HAP-1 (cell line): ENCODE data around the gene TBC1D22A.

ENCODE experiments used
- DNase-seq, 2 experiments: peaks; one replicate each; pipeline ENCODE4 v3.0.0-alpha.2; 2016 to 2020; ENCODE audit warnings: low spot score in 2 of 2
- H3K27me3 ChIP-seq: fragments of 250-450 bp; sonication (Bioruptor Pico); 2 replicates; pipeline ENCODE4 v1.5.1; 2020; ENCODE audit warnings: low read depth, mild to moderate bottlenecking, moderate library complexity
- H3K36me3 ChIP-seq: fragments of 250-450 bp; sonication (Bioruptor Pico); replicated peaks from 2 replicates; pipeline ENCODE4 v1.5.1; 2020; ENCODE audit warnings: mild to moderate bottlenecking
- H3K4me1 ChIP-seq: fragments of 250-450 bp; sonication (Bioruptor Pico); 2 replicates; pipeline ENCODE4 v1.5.1; 2020; ENCODE audit warnings: mild to moderate bottlenecking
- H3K4me3 ChIP-seq: fragments of 250-450 bp; sonication (Bioruptor Pico); 2 replicates; pipeline ENCODE4 v1.5.1; 2020; ENCODE audit warnings: mild to moderate bottlenecking, moderate library complexity
- H3K9me3 ChIP-seq: fragments of 250-450 bp; sonication (Bioruptor Pico); 2 replicates; pipeline ENCODE4 v1.5.1; 2020; ENCODE audit warnings: mild to moderate bottlenecking, moderate library complexity
- in situ Hi-C: fragments of 300-500 bp; cut with MboI; formaldehyde crosslinking; loops from 3 replicates; pipeline ENCODE4 v1.14.3; 2020; ENCODE audit warnings: low sequenced_read_pairs, inconsistent platforms, mixed read lengths

TBC1D22A gene, protein sequence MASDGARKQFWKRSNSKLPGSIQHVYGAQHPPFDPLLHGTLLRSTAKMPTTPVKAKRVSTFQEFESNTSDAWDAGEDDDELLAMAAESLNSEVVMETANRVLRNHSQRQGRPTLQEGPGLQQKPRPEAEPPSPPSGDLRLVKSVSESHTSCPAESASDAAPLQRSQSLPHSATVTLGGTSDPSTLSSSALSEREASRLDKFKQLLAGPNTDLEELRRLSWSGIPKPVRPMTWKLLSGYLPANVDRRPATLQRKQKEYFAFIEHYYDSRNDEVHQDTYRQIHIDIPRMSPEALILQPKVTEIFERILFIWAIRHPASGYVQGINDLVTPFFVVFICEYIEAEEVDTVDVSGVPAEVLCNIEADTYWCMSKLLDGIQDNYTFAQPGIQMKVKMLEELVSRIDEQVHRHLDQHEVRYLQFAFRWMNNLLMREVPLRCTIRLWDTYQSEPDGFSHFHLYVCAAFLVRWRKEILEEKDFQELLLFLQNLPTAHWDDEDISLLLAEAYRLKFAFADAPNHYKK

DNA sequence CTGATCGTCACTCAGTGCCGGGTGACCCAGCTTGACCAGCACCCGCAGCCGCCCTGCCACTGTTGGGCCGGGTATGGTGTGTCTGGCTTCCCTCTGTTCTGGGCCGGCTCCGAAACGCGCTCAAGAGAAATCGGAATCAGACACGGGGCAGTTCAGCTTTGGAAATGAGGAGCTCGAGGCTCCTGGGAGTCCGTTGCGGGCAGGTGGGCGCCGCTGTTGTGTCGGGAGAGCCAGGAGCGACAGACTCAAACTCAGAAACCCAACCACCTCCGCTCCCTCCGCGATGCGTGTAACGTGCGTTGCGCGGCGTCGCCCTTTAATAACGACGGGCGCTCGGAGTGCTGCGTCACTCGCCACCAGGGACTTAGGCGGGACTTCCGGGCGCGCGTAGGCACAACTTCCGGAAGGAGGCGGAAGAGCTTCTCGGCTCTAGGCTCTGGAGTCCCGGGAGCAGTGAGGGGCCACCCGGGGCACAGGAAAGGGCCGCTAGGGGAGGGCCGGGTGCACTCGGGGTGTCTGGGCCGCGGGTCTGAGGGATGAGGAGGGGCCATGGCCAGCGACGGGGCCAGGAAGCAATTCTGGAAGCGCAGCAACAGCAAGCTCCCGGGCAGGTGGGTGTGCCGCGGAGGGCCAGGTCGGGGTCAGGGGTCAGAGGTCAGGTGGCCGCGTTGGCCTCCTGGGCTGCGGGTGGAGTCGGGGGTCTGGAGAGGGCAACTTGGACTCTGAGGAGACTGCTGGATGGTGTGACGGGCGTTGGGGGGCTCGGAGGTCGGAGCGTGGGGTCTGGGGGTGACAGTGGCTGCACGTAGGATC lies at the start of gene TBC1D22A:
Gene TBC1D22A (plus strand): TSS at position 413 of the 813 bp plus-strand sequence. CDS start 137 bp downstream, at position 550.
- H3K27me3 ChIP-seq = no peaks in the 10 kb centered on the region
- DNase-seq = peak; percentile 89 to 96
- H3K9me3 ChIP-seq = no peaks in the 10 kb centered on the region
- in situ Hi-C loops = no loop called here
- peaks cover 7% of the 10 kb centered on the region; the same call in 1 of the 2 replicates for H3K36me3 ChIP-seq
- peak within 1 kb of the TSS; percentile 87 for H3K4me3 ChIP-seq
- H3K4me1 ChIP-seq = no peaks in the 10 kb centered on the region; the same call in none of the 2 replicates

DNA sequence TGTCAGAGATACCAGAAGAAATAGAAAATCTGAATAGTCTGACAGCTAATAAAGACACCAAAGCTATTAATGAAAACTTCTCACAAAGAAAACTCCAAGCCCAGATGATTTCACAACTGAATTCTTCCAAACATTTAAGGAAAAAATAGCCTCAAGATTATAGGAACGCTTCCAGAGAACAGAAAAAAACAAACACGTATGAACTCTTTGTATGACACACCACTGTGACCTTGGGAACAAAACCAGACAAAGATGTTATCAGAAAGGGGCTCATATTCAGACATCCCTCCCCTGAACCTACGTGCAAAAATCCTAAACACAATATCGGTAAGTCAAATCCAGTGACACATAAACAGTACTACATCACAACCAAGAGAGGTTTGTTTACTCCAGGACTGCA lies 47.9 kb upstream of the TBC1D22A start:
- no peak overlapping the region for H3K4me3 ChIP-seq
- peaks cover 10% of the 10 kb centered on the region for H3K4me1 ChIP-seq
- in situ Hi-C loops = no loop called here
- DNase-seq = no peak
- peaks cover 38% of the 10 kb centered on the region for H3K36me3 ChIP-seq
- H3K9me3 ChIP-seq = no peaks in the 10 kb centered on the region
- H3K27me3 ChIP-seq = no peaks in the 10 kb centered on the region

DNA sequence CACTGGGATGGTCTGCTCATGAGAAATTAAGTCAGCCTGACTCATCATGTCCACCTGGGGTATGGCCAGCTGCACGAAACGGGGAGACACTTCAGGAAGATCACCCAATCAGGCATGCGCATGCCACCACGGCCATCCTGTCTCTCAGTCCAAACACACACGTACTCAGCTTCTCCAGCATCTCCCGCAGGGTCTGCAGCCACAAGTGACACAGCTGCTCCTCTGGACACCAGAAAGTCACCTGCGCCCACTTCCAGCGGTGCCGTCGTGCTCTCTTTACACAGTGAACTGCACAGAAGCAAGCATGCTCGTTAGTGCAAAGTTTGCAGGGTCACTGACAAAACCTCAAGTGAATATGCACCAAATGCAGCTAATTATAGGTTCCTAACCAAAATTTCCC lies 42.5 kb upstream of the TBC1D22A start:
- in situ Hi-C loops = no loop called here
- no peaks in the 10 kb centered on the region for H3K27me3 ChIP-seq

DNA sequence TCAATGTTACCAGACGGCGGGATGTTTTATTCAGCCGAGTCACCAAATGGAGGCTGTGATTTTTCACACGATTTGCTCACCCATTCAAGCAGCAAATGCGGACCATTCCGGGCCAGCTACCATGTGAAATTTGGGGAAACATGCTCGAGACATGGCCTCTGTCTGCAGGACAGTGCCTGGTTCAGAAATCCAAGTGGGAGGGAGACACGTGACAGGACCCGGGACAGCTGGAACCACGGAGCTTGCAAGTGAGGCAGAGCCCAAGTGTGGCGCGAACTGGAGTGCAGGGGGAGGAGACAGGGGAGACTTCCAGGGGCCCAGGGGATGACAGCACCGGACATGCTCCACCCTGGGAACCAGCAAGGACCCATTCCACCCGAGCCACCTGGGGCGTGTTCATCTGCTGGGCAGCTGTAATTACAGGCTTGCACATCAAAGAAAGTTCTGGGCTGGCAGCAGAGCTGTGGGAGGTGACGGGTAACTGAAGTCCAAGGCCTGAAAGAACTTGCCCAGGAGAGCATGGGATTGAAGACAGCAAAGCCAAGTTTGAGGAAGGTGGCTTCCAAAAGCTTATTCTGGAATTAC lies 40.9 kb upstream of the TBC1D22A start:
- Histone ChIP-seq H3K4me1 (no peaks in the 10 kb centered on the region), H3K9me3 (no peaks in the 10 kb centered on the region), H3K36me3 (peaks cover 29% of the 10 kb centered on the region), H3K27me3 (no peaks in the 10 kb centered on the region), H3K4me3 (no peak overlapping the region)
- in situ Hi-C loops = no loop called here
- no peak for DNase-seq

More for the DNA sequence above, 42.5 kb upstream of the TBC1D22A start:
- no peaks in the 10 kb centered on the region for H3K4me1 ChIP-seq
- H3K36me3 ChIP-seq = peaks cover 29% of the 10 kb centered on the region
- H3K4me3 ChIP-seq = no peak overlapping the region
- H3K9me3 ChIP-seq = no peaks in the 10 kb centered on the region
- DNase-seq = no peak

DNA sequence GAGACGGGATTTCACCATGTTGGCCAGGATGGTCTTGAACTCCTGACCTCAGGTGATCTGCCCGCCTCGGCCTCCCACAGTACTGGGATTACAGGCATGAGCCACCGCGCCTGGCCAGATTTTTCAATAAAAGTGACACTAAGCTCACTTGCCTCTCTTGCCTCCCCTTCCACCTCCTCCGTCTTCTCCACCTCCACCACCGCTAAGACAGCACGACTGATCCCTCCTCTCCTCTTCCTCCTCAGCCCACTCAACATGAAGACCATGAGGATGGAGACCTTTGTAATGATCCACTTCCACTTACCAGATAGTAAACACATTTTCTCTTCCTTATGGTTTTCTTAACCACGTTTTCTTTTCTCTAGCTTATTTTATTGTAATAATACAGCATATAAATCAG lies 38.6 kb upstream of the TBC1D22A start:
- Histone ChIP-seq H3K9me3 (no peaks in the 10 kb centered on the region), H3K36me3 (peaks cover 17% of the 10 kb centered on the region), H3K27me3 (no peaks in the 10 kb centered on the region), H3K4me1 (no peaks in the 10 kb centered on the region), H3K4me3 (no peak overlapping the region)
- in situ Hi-C loops = no loop called here
- DNase-seq = no peak

DNA sequence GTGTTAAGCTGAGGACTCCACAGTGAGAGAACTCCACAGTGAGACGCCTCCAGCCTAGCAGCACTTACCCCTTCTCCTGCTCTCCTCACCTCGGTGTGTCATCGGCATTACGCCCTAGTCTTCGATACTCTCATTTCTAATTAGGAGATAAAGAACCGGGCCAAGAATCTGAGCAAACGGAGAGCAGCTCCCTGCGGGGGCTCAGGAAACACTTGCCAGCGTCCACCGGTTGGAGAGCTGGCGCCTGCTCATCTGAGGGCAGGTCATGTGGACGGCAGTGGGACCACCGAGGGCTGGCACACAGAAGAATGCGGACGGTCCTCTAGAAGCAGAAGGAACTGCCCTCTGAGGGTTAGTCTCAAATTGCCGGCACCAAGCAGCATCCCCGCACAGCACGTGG lies 37.4 kb upstream of the TBC1D22A start:
- Histone ChIP-seq H3K9me3 (no peaks in the 10 kb centered on the region), H3K4me3 (no peak overlapping the region), H3K4me1 (no peaks in the 10 kb centered on the region), H3K36me3 (peaks cover 5% of the 10 kb centered on the region), H3K27me3 (no peaks in the 10 kb centered on the region)
- in situ Hi-C loops = no loop called here
- DNase-seq = no peak

DNA sequence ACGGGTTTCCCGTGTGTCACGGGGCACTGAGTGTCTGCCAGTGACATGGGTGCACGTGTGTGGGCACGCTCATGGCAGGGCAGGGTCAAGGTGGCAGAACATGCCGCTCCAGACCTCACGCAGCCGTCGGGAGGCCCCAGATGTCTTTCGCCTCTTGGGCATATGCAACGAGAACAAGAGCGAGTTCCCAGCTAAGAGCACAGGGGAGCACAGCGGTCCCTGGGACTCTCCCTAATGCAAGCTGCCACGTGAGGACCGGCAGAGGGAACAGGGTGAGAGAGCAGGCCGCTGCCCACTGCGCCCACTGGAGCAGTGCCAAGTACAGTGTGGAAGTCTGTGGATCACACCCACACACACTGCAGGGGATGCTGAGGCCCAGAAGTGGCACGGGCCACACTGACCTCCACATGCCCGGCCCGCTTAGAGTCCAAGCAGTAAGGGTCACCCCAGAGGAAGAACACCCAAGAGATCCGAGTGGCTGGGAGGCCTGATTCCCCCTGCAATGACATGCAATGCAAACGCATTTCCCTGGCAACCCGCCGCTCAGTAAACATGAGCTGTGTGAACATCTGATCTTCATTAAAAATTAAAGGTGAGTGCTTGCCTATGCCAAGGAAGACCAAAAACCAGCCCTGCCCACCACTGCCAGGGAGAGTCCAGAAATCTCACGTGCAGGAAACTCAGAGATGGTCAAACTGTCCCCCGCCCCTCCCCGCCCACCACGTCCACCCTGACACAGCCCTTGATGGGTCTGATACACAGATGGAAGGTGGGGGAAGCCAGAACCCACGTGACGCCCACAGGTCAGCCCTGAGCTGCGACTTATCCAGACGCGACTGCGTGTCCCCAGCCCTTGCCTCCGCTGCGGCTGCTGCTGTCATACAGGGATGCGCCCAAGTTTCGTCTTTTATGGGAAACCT lies 36.1 kb upstream of the TBC1D22A start:
- no peak for DNase-seq
- no peaks in the 10 kb centered on the region for H3K9me3 ChIP-seq
- no peaks in the 10 kb centered on the region for H3K4me1 ChIP-seq
- H3K4me3 ChIP-seq = no peak overlapping the region
- in situ Hi-C loops = no loop called here
- H3K36me3 ChIP-seq = no peaks in the 10 kb centered on the region
- no peaks in the 10 kb centered on the region for H3K27me3 ChIP-seq

DNA sequence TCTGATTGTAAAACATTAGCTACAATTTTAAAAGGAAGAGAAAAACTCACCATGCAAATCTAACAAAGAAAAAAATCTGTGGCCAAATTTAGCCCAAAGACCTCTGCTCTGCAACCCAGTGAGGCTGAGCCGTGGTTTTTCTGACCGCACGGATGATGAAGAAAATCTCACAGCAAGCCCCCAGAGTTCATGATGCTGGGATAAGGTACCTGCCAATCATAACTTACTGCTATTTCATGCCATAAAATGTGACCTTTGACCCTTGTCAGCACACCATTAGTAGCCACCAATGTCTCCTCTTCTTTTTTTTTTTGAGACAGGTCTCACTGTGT lies 35.5 kb upstream of the TBC1D22A start:
- in situ Hi-C loops = no loop called here
- no peaks in the 10 kb centered on the region for H3K9me3 ChIP-seq
- DNase-seq = no peak
- no peaks in the 10 kb centered on the region for H3K27me3 ChIP-seq
- H3K36me3 ChIP-seq = no peaks in the 10 kb centered on the region
- no peaks in the 10 kb centered on the region for H3K4me1 ChIP-seq
- H3K4me3 ChIP-seq = no peak overlapping the region

DNA sequence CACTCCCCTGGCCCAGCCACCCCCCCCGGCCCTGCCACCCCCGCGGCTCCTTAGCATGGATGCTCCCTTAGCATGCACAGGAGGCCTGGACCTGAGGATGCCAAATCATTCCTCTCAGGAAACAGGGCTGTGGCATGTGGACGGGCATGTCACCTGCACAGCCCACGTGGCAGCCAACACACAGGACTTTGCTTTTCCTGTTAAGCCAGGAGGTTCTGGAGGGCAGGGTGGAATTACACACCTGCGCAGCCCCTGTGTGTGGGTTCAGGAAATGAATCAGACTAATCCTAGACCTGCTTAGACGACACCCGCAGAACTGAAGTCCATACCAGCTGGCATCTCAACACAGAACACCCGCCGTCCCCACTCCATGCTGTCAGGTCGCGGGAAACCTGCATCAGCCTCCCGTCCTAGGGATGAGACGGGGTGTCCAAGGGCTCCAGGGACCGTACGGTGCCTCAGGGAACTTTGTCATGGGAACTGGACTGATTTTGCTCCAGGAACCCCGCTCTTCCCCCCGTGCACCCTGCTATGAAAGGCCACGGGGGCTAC lies 34.6 kb upstream of the TBC1D22A start:
- Histone ChIP-seq H3K4me3 (no peak overlapping the region), H3K9me3 (no peaks in the 10 kb centered on the region), H3K27me3 (no peaks in the 10 kb centered on the region), H3K4me1 (no peaks in the 10 kb centered on the region), H3K36me3 (no peaks in the 10 kb centered on the region)
- DNase-seq = no peak
- in situ Hi-C loops = no loop called here

DNA sequence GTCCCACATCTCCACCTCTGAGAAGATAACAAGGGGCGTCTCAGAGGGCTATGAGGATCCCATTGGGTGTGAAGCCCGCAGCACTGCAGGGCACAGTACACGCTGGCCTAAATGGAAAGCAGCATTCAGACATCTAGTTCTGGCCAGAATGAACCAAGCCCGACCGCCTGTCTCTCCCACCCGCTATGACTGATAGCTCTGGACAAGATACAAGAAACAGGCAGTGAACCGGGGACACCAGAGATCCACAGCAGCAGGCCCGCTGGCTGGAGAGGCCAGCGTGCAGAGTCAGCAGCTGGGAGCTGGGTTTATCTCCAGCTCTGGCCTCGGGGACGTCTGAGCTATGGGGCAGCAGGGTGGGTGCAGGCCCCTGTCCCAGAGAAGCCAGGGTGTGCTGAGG lies 34.0 kb upstream of the TBC1D22A start:
- H3K4me3 ChIP-seq = no peak overlapping the region
- no peak for DNase-seq
- no peaks in the 10 kb centered on the region for H3K36me3 ChIP-seq
- H3K27me3 ChIP-seq = no peaks in the 10 kb centered on the region
- no peaks in the 10 kb centered on the region for H3K9me3 ChIP-seq
- in situ Hi-C loops = no loop called here
- H3K4me1 ChIP-seq = no peaks in the 10 kb centered on the region

DNA sequence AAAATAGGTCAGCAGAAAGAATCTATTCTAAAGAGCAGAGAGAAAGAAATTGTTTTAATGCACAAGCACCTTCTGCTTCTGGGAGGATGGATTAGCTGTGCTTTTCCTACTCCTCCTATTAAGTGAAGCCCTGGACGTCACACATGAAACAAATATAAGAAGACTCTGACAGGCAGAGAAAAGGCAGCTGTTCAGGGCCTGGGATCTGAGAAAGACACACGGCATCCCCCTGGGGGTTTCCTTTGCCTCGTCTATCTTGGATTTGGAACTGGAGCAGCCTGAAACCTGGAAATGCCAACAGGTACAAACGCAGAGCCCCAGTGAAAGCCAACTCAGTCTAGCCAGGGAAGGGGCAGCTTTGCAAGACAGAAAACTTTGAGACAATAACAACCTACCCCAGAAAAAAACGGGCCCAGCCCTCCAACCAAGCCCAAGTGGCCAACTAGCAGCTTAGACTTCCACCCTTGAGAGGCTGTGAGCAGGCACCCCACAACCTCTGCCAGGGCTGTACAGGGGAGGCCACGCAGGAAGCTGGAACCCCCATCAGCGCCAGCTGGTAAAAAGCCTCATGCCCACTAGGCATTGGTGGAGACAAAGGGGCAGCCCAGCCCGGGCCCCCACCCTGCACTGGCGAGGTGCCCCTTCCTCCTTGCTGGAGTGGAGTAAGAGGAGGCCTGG lies 31.7 kb upstream of the TBC1D22A start:
- Histone ChIP-seq H3K4me3 (no peak overlapping the region), H3K27me3 (no peaks in the 10 kb centered on the region), H3K4me1 (no peaks in the 10 kb centered on the region), H3K9me3 (no peaks in the 10 kb centered on the region), H3K36me3 (no peaks in the 10 kb centered on the region; the same call in 1 of the 2 replicates)
- DNase-seq = no peak
- in situ Hi-C loops = no loop called here

DNA sequence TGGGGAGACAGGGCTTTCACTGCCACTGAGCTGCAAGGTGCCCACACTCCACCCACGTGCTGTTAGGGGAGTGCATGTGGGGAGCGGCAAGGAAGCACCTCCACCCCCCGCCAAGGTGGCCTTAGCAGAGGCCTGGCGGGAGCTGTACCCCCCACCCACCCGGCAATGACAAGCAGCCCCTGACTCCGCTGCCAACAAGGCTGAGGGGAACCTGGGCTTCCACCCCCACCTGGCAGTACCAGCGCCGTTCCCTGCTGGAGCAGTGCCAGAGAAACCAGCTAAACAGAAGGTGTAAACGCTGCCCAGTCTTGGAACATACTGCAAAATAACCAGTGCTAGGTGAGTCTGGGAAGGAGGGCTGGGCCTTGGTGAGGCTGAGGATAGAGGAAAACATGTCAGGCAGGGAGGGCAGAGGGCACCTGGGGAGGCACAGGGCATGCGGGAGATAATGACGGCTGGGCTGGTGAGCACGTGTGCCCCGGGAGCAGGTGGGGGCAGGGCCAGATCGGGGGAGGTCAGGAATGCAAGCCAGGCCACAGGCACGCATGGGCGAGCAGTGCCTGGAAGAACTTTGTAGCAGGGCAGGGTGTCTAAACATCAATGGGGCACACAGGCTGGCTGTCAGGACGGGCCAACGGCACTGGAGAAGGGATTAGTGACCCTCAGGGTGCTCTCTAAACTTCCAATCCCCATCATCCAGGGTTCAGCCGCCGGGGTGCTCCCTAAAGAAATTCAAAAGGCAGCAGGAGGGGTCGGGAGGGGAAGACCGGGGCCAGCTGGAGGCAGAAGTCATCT lies 31.0 kb upstream of the TBC1D22A start:
- in situ Hi-C loops = no loop called here
- H3K9me3 ChIP-seq = no peaks in the 10 kb centered on the region
- H3K27me3 ChIP-seq = no peaks in the 10 kb centered on the region
- DNase-seq = no peak
- H3K4me3 ChIP-seq = no peak overlapping the region
- peaks cover under 1% of the 10 kb centered on the region; the same call in 1 of the 2 replicates for H3K4me1 ChIP-seq
- no peaks in the 10 kb centered on the region; the same call in 1 of the 2 replicates for H3K36me3 ChIP-seq
